ENCODE measurements around the gene EPHA3. TPM values are rescaled to one million over a fixed set of nuclear protein-coding genes. Genes with fewer than 3 reads are reported as not detected.

EPHA3 gene
- total and polyA plus RNA-seq, 12 donors: 1.3 to 7.5 (median 4.4) TPM

DNA sequence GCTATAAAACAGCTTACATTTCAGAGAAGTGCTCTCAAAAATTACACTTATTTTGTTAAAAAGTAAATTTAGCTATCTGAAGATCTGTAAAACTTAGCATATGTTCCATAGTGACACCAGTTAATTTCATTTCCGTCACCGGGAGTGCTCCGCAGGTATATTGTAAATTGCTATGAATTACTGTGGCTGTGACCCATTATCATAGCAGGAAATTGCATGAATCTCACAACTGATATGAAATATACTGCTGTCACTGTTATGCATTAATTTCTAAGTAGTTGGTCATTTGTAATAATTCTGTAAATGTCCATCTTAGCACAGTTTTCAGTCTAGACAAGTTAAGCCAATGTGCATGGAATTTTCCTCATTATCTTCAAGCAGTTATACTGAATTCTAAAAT is 91.2 kb downstream of the EPHA3 start:
- Histone ChIP-seq H3K4me1 (no peaks in the 10 kb centered on the region), H3K36me3 (no peaks in the 10 kb centered on the region), H3K27ac (no peak overlapping the region), H3K9me3 (no peaks in the 10 kb centered on the region), H3K4me3 (no peak overlapping the region), H3K27me3 (no peaks in the 10 kb centered on the region)
- DNase-seq (no peak), ATAC-seq (no peak)
- intact Hi-C loops (cut with DNase I): no loop called here
- WGBS, 2 donors: 74 to 82% methylated on average over 3 of the region's 3 CpGs
- TF ChIP-seq, protein P1, sequence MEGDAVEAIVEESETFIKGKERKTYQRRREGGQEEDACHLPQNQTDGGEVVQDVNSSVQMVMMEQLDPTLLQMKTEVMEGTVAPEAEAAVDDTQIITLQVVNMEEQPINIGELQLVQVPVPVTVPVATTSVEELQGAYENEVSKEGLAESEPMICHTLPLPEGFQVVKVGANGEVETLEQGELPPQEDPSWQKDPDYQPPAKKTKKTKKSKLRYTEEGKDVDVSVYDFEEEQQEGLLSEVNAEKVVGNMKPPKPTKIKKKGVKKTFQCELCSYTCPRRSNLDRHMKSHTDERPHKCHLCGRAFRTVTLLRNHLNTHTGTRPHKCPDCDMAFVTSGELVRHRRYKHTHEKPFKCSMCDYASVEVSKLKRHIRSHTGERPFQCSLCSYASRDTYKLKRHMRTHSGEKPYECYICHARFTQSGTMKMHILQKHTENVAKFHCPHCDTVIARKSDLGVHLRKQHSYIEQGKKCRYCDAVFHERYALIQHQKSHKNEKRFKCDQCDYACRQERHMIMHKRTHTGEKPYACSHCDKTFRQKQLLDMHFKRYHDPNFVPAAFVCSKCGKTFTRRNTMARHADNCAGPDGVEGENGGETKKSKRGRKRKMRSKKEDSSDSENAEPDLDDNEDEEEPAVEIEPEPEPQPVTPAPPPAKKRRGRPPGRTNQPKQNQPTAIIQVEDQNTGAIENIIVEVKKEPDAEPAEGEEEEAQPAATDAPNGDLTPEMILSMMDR (IDR thresholded peaks at IDR 0.05): no peak

DNA sequence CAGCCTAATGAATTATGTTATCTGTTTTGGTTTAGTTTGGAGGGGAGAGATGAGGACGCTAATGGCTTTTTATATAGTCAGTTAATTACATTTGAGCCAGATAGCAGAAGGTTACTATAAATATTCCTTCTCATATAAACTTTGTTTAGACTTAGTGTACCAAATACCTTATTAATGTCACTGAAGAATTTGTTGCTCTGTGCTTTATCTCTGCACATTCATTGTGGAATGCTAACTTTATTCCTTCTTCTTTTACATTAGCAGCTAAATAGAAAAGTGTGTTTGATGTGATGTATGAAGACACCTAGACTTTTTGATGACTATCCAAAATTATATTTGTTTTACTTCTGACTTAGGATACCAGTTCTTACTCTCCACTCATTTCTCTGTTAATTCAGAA is 105.2 kb downstream of the EPHA3 start:
- Histone ChIP-seq H3K36me3 (no peaks in the 10 kb centered on the region), H3K27me3 (no peaks in the 10 kb centered on the region), H3K4me3 (no peak overlapping the region), H3K4me1 (no peaks in the 10 kb centered on the region), H3K27ac (no peak overlapping the region), H3K9me3 (peaks cover 0 to 13% (median 3%) of the 10 kb centered on the region in 11 donors)
- ATAC-seq: no peak
- TF ChIP-seq, protein P1 (IDR thresholded peaks at IDR 0.05): no peak
- intact Hi-C loops (cut with DNase I): no loop called here
- 54 to 65% methylated on average over 1 of the region's 1 CpG for WGBS, 2 donors
- no peak for DNase-seq

DNA sequence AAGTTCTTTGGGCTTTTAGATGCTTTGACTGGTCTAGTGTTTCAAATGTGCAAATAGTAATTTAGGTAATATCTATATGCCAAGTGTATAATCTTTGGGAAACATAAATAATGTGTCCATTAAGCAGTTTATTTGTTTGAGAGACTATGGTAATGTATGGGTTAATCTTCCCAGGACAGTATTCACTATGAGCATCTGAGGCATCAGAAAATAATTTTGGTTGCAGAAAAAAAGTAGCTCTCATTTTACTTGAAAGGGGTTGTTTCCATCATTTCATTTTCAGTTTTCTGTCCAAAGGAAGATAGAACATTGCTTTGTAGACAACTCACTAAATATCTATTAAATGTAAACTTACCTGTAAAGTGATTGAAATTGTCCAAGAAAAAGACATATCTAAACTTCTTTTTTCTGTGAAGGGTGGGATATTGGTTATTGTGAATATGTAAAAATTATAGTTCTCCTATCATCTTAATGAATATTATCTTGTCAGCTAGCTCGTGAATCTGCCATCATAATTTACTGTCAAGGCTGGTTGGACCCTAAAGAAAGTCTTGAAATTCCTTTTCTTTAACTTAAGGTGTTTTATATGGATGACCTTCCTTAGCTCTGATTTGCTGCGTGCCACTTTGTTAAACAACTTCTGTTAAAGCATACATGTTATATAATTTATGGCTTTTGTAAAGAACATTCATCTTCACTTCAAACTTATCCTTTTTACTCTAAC is 108.8 kb downstream of the EPHA3 start:
- DNase-seq (no peak), ATAC-seq (no peak)
- Histone ChIP-seq H3K4me1 (no peaks in the 10 kb centered on the region), H3K4me3 (peak overlapping the region in 3 of 10 donors; percentile 16 to 19 (median 17)), H3K9me3 (no peaks in the 10 kb centered on the region), H3K36me3 (no peaks in the 10 kb centered on the region), H3K27ac (no peak overlapping the region), H3K27me3 (no peaks in the 10 kb centered on the region)
- 65 to 78% methylated on average over 2 of the region's 2 CpGs for WGBS, 2 donors
- TF ChIP-seq, protein P1 (IDR thresholded peaks at IDR 0.05): no peak
- intact Hi-C loops (cut with DNase I): no loop called here

DNA sequence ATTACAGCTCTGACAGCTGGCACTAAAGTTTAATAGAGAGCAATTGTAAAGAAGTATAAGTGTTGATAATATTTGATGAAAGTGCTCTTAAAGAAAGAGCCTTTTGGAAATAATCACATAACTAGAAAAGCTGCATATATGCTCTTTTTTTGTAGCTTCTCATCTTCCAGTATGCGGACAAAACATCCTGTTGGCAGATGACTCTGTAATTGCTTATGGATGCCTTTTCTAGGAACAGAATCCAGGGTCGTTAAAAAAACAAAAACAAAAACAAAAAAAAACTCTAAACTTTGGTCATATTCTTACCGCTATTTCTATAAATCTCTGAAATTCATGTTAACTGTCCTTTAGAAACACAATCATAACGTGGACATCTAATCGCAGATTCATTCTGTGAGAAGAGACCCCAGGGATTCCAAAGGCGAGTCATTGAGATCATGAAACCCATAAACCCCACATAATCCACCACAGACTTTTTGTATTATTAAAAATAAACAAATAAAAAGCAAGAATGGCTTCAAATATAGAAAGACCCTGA is 109.8 kb downstream of the EPHA3 start:
- H3K27me3 ChIP-seq: no peaks in the 10 kb centered on the region
- no peaks in the 10 kb centered on the region for H3K9me3 ChIP-seq
- H3K4me3 ChIP-seq: peak overlapping the region in 6 of 10 donors; percentile 7 to 31 (median 17)
- H3K36me3 ChIP-seq: no peaks in the 10 kb centered on the region
- intact Hi-C loops (cut with DNase I): no loop called here
- ATAC-seq (no peak), DNase-seq (no peak)
- WGBS, 2 donors: 63 to 73% methylated on average over 6 of the region's 6 CpGs
- H3K4me1 ChIP-seq: no peaks in the 10 kb centered on the region
- TF ChIP-seq, protein P1 (IDR thresholded peaks at IDR 0.05): no peak
- peak overlapping the region in 2 of 10 donors; percentile 19 to 30 for H3K27ac ChIP-seq
